ENCODE results near the gene BRIP1.

BRIP1 gene

GRCh38 chr17:61739002-61739401 lies 124.3 kb downstream of the BRIP1 start:
- H3K27ac ChIP-seq: no peak overlapping the region
- no peak for TF ChIP-seq CTCF (IDR thresholded peaks at IDR 0.05)
- TF ChIP-seq ZFX (IDR thresholded peaks at IDR 0.05; ENCODE audit: borderline replicate concordance): no peak

- no peak overlapping the region for H3K27ac ChIP-seq
- no peak for TF ChIP-seq CTCF (IDR thresholded peaks at IDR 0.05)
- no peak for TF ChIP-seq ZFX (IDR thresholded peaks at IDR 0.05; ENCODE audit: borderline replicate concordance)
These were observed 125.1 kb downstream of the BRIP1 start for GRCh38 chr17:61738249-61738648.

GRCh38 chr17:61737820-61738219 lies 125.5 kb downstream of the BRIP1 start:
- no peak for TF ChIP-seq ZFX (IDR thresholded peaks at IDR 0.05; ENCODE audit: borderline replicate concordance)
- no peak for TF ChIP-seq CTCF (IDR thresholded peaks at IDR 0.05)
- H3K27ac ChIP-seq: no peak overlapping the region

GRCh38 chr17:61736438-61736837 lies 126.9 kb downstream of the BRIP1 start:
- H3K27ac ChIP-seq: no peak overlapping the region
- TF ChIP-seq ZFX (IDR thresholded peaks at IDR 0.05; ENCODE audit: borderline replicate concordance) (no peak), CTCF (IDR thresholded peaks at IDR 0.05) (no peak)

- no peak for TF ChIP-seq ZFX (IDR thresholded peaks at IDR 0.05; ENCODE audit: borderline replicate concordance)
- TF ChIP-seq CTCF (IDR thresholded peaks at IDR 0.05): no peak
- H3K27ac ChIP-seq: no peak overlapping the region
These were observed 127.5 kb downstream of the BRIP1 start for GRCh38 chr17:61735807-61736206.

- no peak for TF ChIP-seq CTCF (IDR thresholded peaks at IDR 0.05)
- TF ChIP-seq ZFX (IDR thresholded peaks at IDR 0.05; ENCODE audit: borderline replicate concordance): no peak
- no peak overlapping the region for H3K27ac ChIP-seq
These were observed 128.9 kb downstream of the BRIP1 start for GRCh38 chr17:61734466-61734865.

GRCh38 chr17:61734012-61734411 lies 129.3 kb downstream of the BRIP1 start:
- no peak overlapping the region for H3K27ac ChIP-seq
- TF ChIP-seq ZFX (IDR thresholded peaks at IDR 0.05; ENCODE audit: borderline replicate concordance) (no peak), CTCF (IDR thresholded peaks at IDR 0.05) (no peak)
